H1 (cell line): ENCODE results near the gene FGF14. TPM values are rescaled to one million over a fixed set of nuclear protein-coding genes. Genes with fewer than 3 reads are reported as not detected.

ENCODE experiments used
- CEBPB ChIP-seq: IDR thresholded peaks from 2 replicates; pipeline ENCODE4 v1.6.1; 2012; ENCODE audit warnings: low read depth, low read length
- EGR1 ChIP-seq: IDR thresholded peaks from 2 replicates; pipeline ENCODE4 v1.6.1; 2011; ENCODE audit warnings: low read depth, low read length, borderline replicate concordance
- FOSL1 ChIP-seq: IDR thresholded peaks from 2 replicates; pipeline ENCODE4 v1.6.1; 2011; ENCODE audit warnings: mild to moderate bottlenecking, low read depth, low read length, moderate library complexity; ENCODE audit not compliant: insufficient read depth
- GTF2F1 ChIP-seq: IDR thresholded peaks from 2 replicates; pipeline ENCODE4 v1.6.1; 2012; ENCODE audit warnings: low read depth, low read length, improper control_type of control experiment, borderline replicate concordance
- polyA plus RNA-seq, 7 experiments: library from polyadenylated mRNA; depleted of rRNA in 3 of 7; stranded (reverse) in 5 of 7; unstranded in 2 of 7; fragments of >200 nt in 5 of 7; fragments of 200-250 nt in 2 of 7; gene quantifications; 1 replicate in 5 of 7; 2 replicates in 1 of 7; 4 replicates in 1 of 7; pipeline versions ENCODE4 v1.2.1 to v1.2.3, GENCODE V29; 2011 to 2013; ENCODE audit warnings: missing spikeins in 2 of 7, mixed read lengths in 2 of 7
- total RNA-seq: library from RNA; stranded (reverse); fragmentation: NEBNext Ultra II Directional; extraction: Animal tissue kit (Norgen Biotek cat#: 25700); gene quantifications from 2 replicates; pipeline ENCODE4 v1.2.1, GENCODE V29; 2021

FGF14 gene
- total and polyA plus RNA-seq, 2 of the 8 experiments (the other 6 are each of a cell fraction or from before 2014, with no cell fraction given), result 0.05 to 0.58 TPM

- TF ChIP-seq GTF2F1 (no peak), FOSL1 (no peak), EGR1 (no peak), CEBPB (no peak)
Measured at GRCh38 chr13:101785858-101786257, 616.0 kb downstream of the FGF14 start (continued).
